ENCODE measurements around the gene ENTPD7.

- TF ChIP-seq SIRT6 (IDR thresholded peaks at IDR 0.05; ENCODE audit: low read length), result no peak
- TF ChIP-seq BRCA1 (IDR thresholded peaks at IDR 0.05; ENCODE audit: low read depth, low read length), result no peak
- TF ChIP-seq CTCF (IDR thresholded peaks at IDR 0.05; ENCODE audit: control extremely low read depth in 1 of 3, insufficient read depth in 1 of 3, low read depth in 1 of 3, low read length in 3 of 3), result no peak
- no peak for TF ChIP-seq TAF1 (IDR thresholded peaks at IDR 0.05; ENCODE audit: low read depth, low read length)
- TF ChIP-seq EZH2 (IDR thresholded peaks at IDR 0.05; ENCODE audit: low read depth, low read length, severe bottlenecking), result no peak
- no peak for TF ChIP-seq POLR2A (IDR thresholded peaks at IDR 0.05; ENCODE audit: control extremely low read depth in 1 of 2, low read depth in 2 of 2, low read length in 2 of 2)
- no peak for TF ChIP-seq RAD21 (IDR thresholded peaks at IDR 0.05 in 1 of 2, conservative IDR thresholded peaks at IDR 0.05 in 1 of 2; ENCODE audit: low read depth in 2 of 2, low read length in 2 of 2)
- no peak for TF ChIP-seq MAX (IDR thresholded peaks at IDR 0.05)
Measured at GRCh38 chr10:99633832-99634231, 25.5 kb upstream of the ENTPD7 start.
